ENCODE measurements around the gene OR2S2. TPM values are rescaled to one million over a fixed set of nuclear protein-coding genes. Genes with fewer than 3 reads are reported as not detected.
A peak's percentile ranks its signal among the peaks of the same experiment; 100 is the strongest.

OR2S2 gene
- total RNA-seq, 6 experiments from 2014 or later = not detected

DNA sequence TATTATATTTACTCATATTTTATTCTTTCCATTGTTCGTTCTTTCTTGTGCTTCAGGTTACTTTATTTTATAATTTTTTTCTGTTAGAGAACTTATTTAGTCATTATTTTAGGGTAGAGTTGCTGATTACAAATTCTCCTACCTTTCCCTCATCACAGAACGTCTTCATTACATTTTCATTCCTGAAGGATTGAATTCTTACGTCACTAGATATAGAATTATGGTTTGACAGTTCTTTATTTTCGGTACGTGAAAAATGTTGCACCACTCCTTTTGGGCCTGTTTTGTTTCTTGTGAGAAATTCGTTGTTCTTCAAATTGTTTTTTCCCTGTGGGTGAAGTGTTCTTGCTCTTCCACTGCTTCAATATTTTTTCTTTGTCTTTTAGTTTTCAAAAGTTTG, 20.8 kb upstream of the OR2S2 start:
- intact Hi-C loops (cut with DNase I) = no loop called here

GRCh38 chr9:35976726-35977125, 18.8 kb upstream of the OR2S2 start:
- 70% methylated on average over 1 of the region's 1 CpG for WGBS (ENCODE audit: insufficient coverage, low coverage, low lambda C conversion rate, missing lambda C conversion rate)
- no peak for ATAC-seq
- intact Hi-C loops (cut with DNase I) = no loop called here
- no peak for DNase-seq
- Histone ChIP-seq H3K27ac (no peak overlapping the region), H3K4me1 (no peaks in the 10 kb centered on the region), H3K4me3 (no peak overlapping the region), H3K27me3 (peaks cover 0 to 12% of the 10 kb centered on the region in 2 donors), H3K9me3 (peaks cover 0 to 9% (median 0%) of the 10 kb centered on the region in 4 donors), H3K36me3 (no peaks in the 10 kb centered on the region)
- TF ChIP-seq, protein P1, sequence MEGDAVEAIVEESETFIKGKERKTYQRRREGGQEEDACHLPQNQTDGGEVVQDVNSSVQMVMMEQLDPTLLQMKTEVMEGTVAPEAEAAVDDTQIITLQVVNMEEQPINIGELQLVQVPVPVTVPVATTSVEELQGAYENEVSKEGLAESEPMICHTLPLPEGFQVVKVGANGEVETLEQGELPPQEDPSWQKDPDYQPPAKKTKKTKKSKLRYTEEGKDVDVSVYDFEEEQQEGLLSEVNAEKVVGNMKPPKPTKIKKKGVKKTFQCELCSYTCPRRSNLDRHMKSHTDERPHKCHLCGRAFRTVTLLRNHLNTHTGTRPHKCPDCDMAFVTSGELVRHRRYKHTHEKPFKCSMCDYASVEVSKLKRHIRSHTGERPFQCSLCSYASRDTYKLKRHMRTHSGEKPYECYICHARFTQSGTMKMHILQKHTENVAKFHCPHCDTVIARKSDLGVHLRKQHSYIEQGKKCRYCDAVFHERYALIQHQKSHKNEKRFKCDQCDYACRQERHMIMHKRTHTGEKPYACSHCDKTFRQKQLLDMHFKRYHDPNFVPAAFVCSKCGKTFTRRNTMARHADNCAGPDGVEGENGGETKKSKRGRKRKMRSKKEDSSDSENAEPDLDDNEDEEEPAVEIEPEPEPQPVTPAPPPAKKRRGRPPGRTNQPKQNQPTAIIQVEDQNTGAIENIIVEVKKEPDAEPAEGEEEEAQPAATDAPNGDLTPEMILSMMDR (IDR thresholded peaks at IDR 0.05) = no peak
- TF ChIP-seq POLR2A (IDR thresholded peaks at IDR 0.05) = no peak

More for the DNA sequence above, 20.8 kb upstream of the OR2S2 start:
- ATAC-seq = no peak
- H3K9me3 ChIP-seq = peaks cover 0 to 9% (median 0%) of the 10 kb centered on the region in 4 donors
- no peak overlapping the region for H3K4me3 ChIP-seq
- no peaks in the 10 kb centered on the region for H3K4me1 ChIP-seq
- no peak for DNase-seq
- H3K27ac ChIP-seq = no peak overlapping the region
- H3K36me3 ChIP-seq = no peaks in the 10 kb centered on the region
- TF ChIP-seq, protein P1 (IDR thresholded peaks at IDR 0.05) = no peak
- no peak for TF ChIP-seq POLR2A (IDR thresholded peaks at IDR 0.05)
- H3K27me3 ChIP-seq = peaks cover 0 to 11% of the 10 kb centered on the region in 2 donors
- 61% methylated on average over 5 of the region's 6 CpGs for WGBS (ENCODE audit: insufficient coverage, low coverage, low lambda C conversion rate, missing lambda C conversion rate)

DNA sequence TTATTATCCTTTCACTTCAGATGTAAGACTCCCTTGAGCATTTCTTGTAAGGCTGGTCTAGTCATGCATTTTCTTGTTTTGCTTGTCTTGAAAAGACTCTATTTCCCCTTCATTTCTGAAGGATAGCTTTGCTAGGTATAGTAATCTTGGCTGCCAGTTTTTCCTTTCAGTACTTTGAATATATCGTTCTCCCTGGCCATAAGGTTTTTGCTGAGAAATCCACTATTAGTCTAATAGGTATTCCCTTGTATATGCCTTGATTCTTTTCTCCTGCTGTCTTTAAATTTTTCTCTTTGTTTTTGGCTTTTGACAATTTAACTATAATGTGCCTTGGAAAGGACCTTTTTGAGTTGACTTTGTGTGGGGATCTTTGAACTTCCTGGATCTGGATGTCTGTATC, 16.8 kb upstream of the OR2S2 start:
- Histone ChIP-seq H3K27ac (no peak overlapping the region), H3K36me3 (no peaks in the 10 kb centered on the region), H3K4me3 (no peak overlapping the region), H3K4me1 (no peaks in the 10 kb centered on the region), H3K9me3 (peaks cover 0 to 9% (median 0%) of the 10 kb centered on the region in 4 donors), H3K27me3 (peaks cover 0 to 20% of the 10 kb centered on the region in 2 donors)
- intact Hi-C loops (cut with DNase I) = no loop called here
- DNase-seq = no peak
- WGBS (ENCODE audit: insufficient coverage, low coverage, low lambda C conversion rate, missing lambda C conversion rate) = 83% methylated on average over 1 of the region's 1 CpG
- ATAC-seq = no peak
- TF ChIP-seq, protein P1 (IDR thresholded peaks at IDR 0.05) = no peak
- TF ChIP-seq POLR2A (IDR thresholded peaks at IDR 0.05) = no peak

DNA sequence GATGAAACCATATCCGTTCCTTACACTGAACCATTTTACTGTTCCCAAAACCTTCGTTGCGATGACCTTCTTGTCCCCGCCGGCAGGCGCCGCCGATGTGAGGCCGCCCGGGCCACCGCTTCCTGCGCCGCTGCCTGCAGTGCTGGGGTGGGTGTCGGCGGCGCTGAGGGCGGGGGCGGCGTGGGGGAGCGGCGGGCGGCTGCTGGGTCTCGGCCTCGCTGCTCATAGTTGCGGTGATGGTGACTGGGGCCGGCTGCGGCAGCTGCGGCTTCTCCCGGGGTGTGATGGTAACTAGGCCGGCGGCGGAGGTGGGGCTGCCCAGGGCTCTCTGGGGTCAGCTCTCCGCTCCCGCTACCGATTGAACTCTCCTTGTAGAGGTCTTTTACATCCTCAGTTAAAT, 14.1 kb upstream of the OR2S2 start:
- no peaks in the 10 kb centered on the region for H3K36me3 ChIP-seq
- ATAC-seq (peak in 3 of 4 donors; percentile 24 to 55 (median 24)), DNase-seq (no peak)
- TF ChIP-seq, protein P1 (IDR thresholded peaks at IDR 0.05) = no peak
- no peak for TF ChIP-seq POLR2A (IDR thresholded peaks at IDR 0.05)
- no peaks in the 10 kb centered on the region for H3K4me1 ChIP-seq
- H3K27me3 ChIP-seq = peaks cover 0 to 8% of the 10 kb centered on the region in 2 donors
- 15% methylated on average over 17 of the region's 35 CpGs for WGBS (ENCODE audit: insufficient coverage, low coverage, low lambda C conversion rate, missing lambda C conversion rate)
- no peak overlapping the region for H3K27ac ChIP-seq
- no peak overlapping the region for H3K4me3 ChIP-seq
- intact Hi-C loops (cut with DNase I) = no loop called here
- H3K9me3 ChIP-seq = peaks cover 0 to 9% (median 0%) of the 10 kb centered on the region in 4 donors

GRCh38 chr9:35967042-35967441, 9.1 kb upstream of the OR2S2 start:
- Histone ChIP-seq H3K27ac (no peak overlapping the region), H3K4me1 (no peaks in the 10 kb centered on the region), H3K4me3 (no peak overlapping the region), H3K27me3 (peaks cover 0 to 8% of the 10 kb centered on the region in 2 donors), H3K36me3 (no peaks in the 10 kb centered on the region), H3K9me3 (no peaks in the 10 kb centered on the region)
- 26% methylated on average over 2 of the region's 2 CpGs for WGBS (ENCODE audit: insufficient coverage, low coverage, low lambda C conversion rate, missing lambda C conversion rate)
- ATAC-seq (no peak), DNase-seq (no peak)
- TF ChIP-seq POLR2A (IDR thresholded peaks at IDR 0.05) = no peak
- TF ChIP-seq, protein P1 (IDR thresholded peaks at IDR 0.05) = no peak
- intact Hi-C loops (cut with DNase I) = no loop called here

Data from right lobe of liver (tissue), 6 donors.